ENCODE measurements around the gene ACSF2. TPM values are rescaled to one million over a fixed set of nuclear protein-coding genes. Genes with fewer than 3 reads are reported as not detected.

ACSF2 gene
- total RNA-seq, 1 experiment from 2014 or later, result 17.2 TPM

DNA sequence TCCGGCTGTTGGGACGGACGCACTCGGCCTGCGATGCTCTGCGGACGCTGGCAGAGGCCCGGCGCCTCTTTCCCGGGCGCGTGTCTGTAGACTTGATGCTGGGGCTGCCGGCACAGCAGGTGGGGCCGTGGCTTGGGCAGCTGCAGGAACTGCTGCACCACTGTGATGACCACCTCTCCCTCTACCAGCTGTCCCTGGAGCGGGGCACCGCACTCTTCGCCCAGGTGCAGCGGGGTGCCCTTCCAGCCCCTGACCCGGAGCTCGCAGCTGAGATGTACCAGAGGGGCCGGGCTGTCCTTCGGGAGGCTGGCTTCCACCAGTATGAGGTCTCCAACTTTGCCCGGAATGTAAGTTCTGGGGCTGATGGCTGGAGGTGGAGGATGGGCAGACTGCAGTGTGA is 56.1 kb downstream of the ACSF2 start:
- in situ Hi-C loops (cut with HindIII; ENCODE audit: low pct_unique_long_range_greater_than_20kb, low sequenced_read_pairs), result no loop called here
- DNase-seq (ENCODE audit: low read depth, low spot score) (no peak), ATAC-seq (no peak)
- CTCF ChIA-PET, result no interaction called here
- no peaks in the 10 kb centered on the region for H3K27me3 ChIP-seq (ENCODE audit: control insufficient read depth, insufficient read depth, low read length)
- TF ChIP-seq TCF7L2 (IDR thresholded peaks at IDR 0.05; ENCODE audit: low read depth, low read length) (no peak), REST (IDR thresholded peaks at IDR 0.05; ENCODE audit: insufficient read depth in 1 of 2, low read depth in 2 of 2, low read length in 1 of 2) (no peak), SIN3A (IDR thresholded peaks at IDR 0.05; ENCODE audit: borderline replicate concordance, insufficient read depth, low read depth, low read length) (no peak), POLR2AphosphoS5 (IDR thresholded peaks at IDR 0.05; ENCODE audit: low read depth, low read length) (no peak)
- TF ChIP-seq, protein P1, sequence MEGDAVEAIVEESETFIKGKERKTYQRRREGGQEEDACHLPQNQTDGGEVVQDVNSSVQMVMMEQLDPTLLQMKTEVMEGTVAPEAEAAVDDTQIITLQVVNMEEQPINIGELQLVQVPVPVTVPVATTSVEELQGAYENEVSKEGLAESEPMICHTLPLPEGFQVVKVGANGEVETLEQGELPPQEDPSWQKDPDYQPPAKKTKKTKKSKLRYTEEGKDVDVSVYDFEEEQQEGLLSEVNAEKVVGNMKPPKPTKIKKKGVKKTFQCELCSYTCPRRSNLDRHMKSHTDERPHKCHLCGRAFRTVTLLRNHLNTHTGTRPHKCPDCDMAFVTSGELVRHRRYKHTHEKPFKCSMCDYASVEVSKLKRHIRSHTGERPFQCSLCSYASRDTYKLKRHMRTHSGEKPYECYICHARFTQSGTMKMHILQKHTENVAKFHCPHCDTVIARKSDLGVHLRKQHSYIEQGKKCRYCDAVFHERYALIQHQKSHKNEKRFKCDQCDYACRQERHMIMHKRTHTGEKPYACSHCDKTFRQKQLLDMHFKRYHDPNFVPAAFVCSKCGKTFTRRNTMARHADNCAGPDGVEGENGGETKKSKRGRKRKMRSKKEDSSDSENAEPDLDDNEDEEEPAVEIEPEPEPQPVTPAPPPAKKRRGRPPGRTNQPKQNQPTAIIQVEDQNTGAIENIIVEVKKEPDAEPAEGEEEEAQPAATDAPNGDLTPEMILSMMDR (IDR thresholded peaks at IDR 0.05), result no peak
- POLR2A ChIA-PET, result no interaction called here
- intact Hi-C loops (cut with micrococcal nuclease; ENCODE audit: unreplicated experiment), result loop anchor here (5.0 kb wide), 3 partner anchors 50 to 210 kb away; partner anchors contain the start of genes ABCC3 and EPN3
- no peak overlapping the region for H3K4me3 ChIP-seq (ENCODE audit: low read depth in 2 of 2, low read length in 2 of 2)
- no peaks in the 10 kb centered on the region for H3K9me3 ChIP-seq (ENCODE audit: control insufficient read depth, insufficient read depth, low read depth, low read length)
- peaks cover 30% of the 10 kb centered on the region for H3K4me1 ChIP-seq (ENCODE audit: control insufficient read depth, insufficient read depth, low read length)
- no peak overlapping the region; the same call in 1 of the 2 replicates for H3K27ac ChIP-seq (ENCODE audit: low read length)
- no TSS peak for BruUV-seq (replicated peaks)
- no peaks in the 10 kb centered on the region for H3K36me3 ChIP-seq (ENCODE audit: control insufficient read depth, insufficient read depth, low read length)

DNA sequence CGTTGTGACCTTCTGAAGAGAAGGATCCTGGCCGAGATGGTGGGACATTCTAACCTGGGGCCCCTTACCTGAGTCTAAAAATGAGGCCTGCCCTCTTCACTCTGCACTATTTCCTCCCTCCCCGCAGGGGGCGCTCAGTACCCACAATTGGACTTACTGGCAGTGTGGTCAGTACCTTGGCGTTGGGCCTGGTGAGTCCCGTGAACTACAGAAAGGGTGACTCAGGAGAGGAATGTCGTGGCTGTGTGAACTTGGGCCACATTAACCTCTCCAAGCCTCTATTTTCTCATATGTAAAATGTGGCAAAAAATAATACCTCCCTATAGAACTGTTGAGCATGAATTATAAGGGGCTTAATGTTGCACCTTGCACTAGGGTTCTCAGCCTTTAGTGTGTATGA is 56.5 kb downstream of the ACSF2 start:
- no TSS peak for BruUV-seq (replicated peaks)
- intact Hi-C loops (cut with micrococcal nuclease; ENCODE audit: unreplicated experiment) (loop anchor here (5.0 kb wide), 3 partner anchors 50 to 210 kb away; partner anchors contain the start of genes ABCC3 and EPN3), in situ Hi-C loops (cut with HindIII; ENCODE audit: low pct_unique_long_range_greater_than_20kb, low sequenced_read_pairs) (no loop called here)
- no peaks in the 10 kb centered on the region for H3K36me3 ChIP-seq (ENCODE audit: control insufficient read depth, insufficient read depth, low read length)
- peak overlapping the region; percentile 74 for H3K27ac ChIP-seq (ENCODE audit: low read length)
- ChIA-PET CTCF (no interaction called here), POLR2A (no interaction called here)
- no peaks in the 10 kb centered on the region for H3K9me3 ChIP-seq (ENCODE audit: control insufficient read depth, insufficient read depth, low read depth, low read length)
- no peaks in the 10 kb centered on the region for H3K27me3 ChIP-seq (ENCODE audit: control insufficient read depth, insufficient read depth, low read length)
- no peak for TF ChIP-seq SIN3A (IDR thresholded peaks at IDR 0.05; ENCODE audit: borderline replicate concordance, insufficient read depth, low read depth, low read length)
- TF ChIP-seq, protein P1 (IDR thresholded peaks at IDR 0.05), result peak; percentile 96
- no peak for TF ChIP-seq TCF7L2 (IDR thresholded peaks at IDR 0.05; ENCODE audit: low read depth, low read length)
- no peak overlapping the region for H3K4me3 ChIP-seq (ENCODE audit: low read depth in 2 of 2, low read length in 2 of 2)
- DNase-seq (ENCODE audit: low read depth, low spot score), result peak; percentile 80
- peak; percentile 72 for ATAC-seq
- H3K4me1 ChIP-seq (ENCODE audit: control insufficient read depth, insufficient read depth, low read length), result peaks cover 30% of the 10 kb centered on the region

Measured in Panc1 (cell line).